Body of pancreas (tissue), 4 donors: ENCODE measurements around the gene C8B.

ENCODE experiments used
- POLR2A ChIP-seq, 3 donors: fragments of 450-650 bp; IDR thresholded peaks; one replicate each; pipeline ENCODE4 v1.6.1; 2016; ENCODE audit warnings: antibody characterized with exemption in 3 of 3, mild to moderate bottlenecking in 2 of 3
- TF ChIP-seq, protein P1 (sequence below), 7 experiments: fragments of 450-650 bp in 4 of 7; fragments of 200-600 bp in 3 of 7; sonication (generic) in 3 of 7; IDR thresholded peaks; one replicate each; pipeline ENCODE4 v1.5.1; 2016 to 2019; ENCODE audit warnings: antibody characterized with exemption in 7 of 7

DNA sequence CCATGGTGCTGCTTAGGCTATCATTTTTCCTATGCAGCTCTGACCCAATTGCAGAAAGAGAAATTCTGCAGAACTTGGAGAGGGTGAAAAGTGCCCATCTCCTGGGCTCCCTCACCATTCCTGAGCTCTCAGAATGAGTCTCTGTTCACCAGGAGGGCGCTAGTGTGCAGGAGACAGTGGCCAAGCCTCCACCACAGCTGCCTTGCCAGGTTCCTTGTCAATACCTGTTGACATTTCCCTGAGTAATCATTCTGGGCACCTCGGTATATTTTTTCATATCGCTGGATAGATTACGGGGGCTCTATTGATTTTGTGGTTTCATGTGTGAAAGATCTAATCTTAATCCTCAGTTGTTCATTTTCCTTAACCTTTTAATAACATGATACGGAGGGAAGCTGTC is 13.0 kb upstream of the C8B start:
- TF ChIP-seq, protein P1, sequence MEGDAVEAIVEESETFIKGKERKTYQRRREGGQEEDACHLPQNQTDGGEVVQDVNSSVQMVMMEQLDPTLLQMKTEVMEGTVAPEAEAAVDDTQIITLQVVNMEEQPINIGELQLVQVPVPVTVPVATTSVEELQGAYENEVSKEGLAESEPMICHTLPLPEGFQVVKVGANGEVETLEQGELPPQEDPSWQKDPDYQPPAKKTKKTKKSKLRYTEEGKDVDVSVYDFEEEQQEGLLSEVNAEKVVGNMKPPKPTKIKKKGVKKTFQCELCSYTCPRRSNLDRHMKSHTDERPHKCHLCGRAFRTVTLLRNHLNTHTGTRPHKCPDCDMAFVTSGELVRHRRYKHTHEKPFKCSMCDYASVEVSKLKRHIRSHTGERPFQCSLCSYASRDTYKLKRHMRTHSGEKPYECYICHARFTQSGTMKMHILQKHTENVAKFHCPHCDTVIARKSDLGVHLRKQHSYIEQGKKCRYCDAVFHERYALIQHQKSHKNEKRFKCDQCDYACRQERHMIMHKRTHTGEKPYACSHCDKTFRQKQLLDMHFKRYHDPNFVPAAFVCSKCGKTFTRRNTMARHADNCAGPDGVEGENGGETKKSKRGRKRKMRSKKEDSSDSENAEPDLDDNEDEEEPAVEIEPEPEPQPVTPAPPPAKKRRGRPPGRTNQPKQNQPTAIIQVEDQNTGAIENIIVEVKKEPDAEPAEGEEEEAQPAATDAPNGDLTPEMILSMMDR (IDR thresholded peaks at IDR 0.05), result no peak
- no peak for TF ChIP-seq POLR2A (IDR thresholded peaks at IDR 0.05)
